MM.1S (cell line): ENCODE data around the gene PHF19.

Experiments used
- EZH2 ChIP-seq: fragments of 300-600 bp; sonication (generic); optimal IDR thresholded peaks from 2 replicates; pipeline ENCODE3; 2017; ENCODE audit warnings: low read depth, mild to moderate bottlenecking, antibody characterized with exemption, low read length, mixed read lengths
- TF ChIP-seq, protein P1 (sequence below): fragments of 300-600 bp; sonication (generic); IDR thresholded peaks from 2 replicates; pipeline ENCODE4 v1.5.1; 2016; ENCODE audit warnings: antibody characterized with exemption, low read length, mixed read lengths

DNA sequence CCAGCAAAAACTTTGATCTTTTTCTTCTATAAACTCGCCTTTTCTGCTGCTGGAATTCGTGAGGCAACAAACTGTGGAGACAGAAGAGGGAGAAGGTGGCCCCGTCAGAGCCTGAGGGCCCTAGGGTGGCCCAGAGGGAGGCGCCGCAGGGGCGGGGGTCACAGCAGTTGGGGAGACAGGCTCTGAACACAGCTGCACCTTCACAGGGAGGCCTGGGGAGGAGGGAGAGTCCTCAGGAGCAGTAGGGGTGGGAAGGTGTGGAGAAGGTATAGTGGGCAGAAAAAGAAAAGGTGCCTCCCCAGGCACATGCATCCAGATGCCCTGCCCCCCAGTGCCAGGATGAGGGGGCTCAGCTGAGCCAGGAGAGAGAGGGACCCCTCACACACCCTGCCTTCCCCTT, 15.1 kb downstream of the PHF19 start:
- TF ChIP-seq EZH2 = no peak
- TF ChIP-seq, protein P1, sequence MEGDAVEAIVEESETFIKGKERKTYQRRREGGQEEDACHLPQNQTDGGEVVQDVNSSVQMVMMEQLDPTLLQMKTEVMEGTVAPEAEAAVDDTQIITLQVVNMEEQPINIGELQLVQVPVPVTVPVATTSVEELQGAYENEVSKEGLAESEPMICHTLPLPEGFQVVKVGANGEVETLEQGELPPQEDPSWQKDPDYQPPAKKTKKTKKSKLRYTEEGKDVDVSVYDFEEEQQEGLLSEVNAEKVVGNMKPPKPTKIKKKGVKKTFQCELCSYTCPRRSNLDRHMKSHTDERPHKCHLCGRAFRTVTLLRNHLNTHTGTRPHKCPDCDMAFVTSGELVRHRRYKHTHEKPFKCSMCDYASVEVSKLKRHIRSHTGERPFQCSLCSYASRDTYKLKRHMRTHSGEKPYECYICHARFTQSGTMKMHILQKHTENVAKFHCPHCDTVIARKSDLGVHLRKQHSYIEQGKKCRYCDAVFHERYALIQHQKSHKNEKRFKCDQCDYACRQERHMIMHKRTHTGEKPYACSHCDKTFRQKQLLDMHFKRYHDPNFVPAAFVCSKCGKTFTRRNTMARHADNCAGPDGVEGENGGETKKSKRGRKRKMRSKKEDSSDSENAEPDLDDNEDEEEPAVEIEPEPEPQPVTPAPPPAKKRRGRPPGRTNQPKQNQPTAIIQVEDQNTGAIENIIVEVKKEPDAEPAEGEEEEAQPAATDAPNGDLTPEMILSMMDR = no peak
